OCI-LY1 (cell line): ENCODE measurements around the gene ACE2.

ENCODE experiments used
- H2AFZ ChIP-seq: fragments of 200-600 bp; sonication (generic), shearing (Covaris generic); 2 replicates; pipeline ENCODE4 v1.6.0; 2014; ENCODE audit warnings: antibody characterized with exemption, mild to moderate bottlenecking, low read length
- H3F3A ChIP-seq: fragments of 200-600 bp; sonication (generic), shearing (Covaris generic); 2 replicates; pipeline ENCODE4 v1.6.0; 2014; ENCODE audit warnings: mild to moderate bottlenecking, antibody characterized with exemption, low read length, moderate library complexity; ENCODE audit not compliant: insufficient read depth
- H3K27ac ChIP-seq: fragments of 200-600 bp; sonication (generic); 2 replicates; pipeline ENCODE4 v1.5.1; 2014; ENCODE audit warnings: low read length, mixed run types, mild to moderate bottlenecking, low read depth; ENCODE audit not compliant: poor library complexity, severe bottlenecking
- H3K27me3 ChIP-seq: fragments of 200-600 bp; sonication (generic); 2 replicates; pipeline ENCODE4 v1.6.0; 2014; ENCODE audit warnings: antibody characterized with exemption, mild to moderate bottlenecking, low read length, moderate library complexity; ENCODE audit not compliant: insufficient read depth
- H3K36me3 ChIP-seq: fragments of 200-600 bp; sonication (generic); 2 replicates; pipeline ENCODE4 v1.6.1; 2014; ENCODE audit warnings: mild to moderate bottlenecking, antibody characterized with exemption, low read length, moderate library complexity, mixed read lengths; ENCODE audit not compliant: insufficient read depth
- H3K4me1 ChIP-seq: fragments of 200-600 bp; sonication (generic); 2 replicates; pipeline ENCODE4 v1.5.1; 2014; ENCODE audit warnings: mild to moderate bottlenecking, low read length, moderate library complexity; ENCODE audit not compliant: insufficient read depth, severe bottlenecking
- H3K4me2 ChIP-seq: fragments of 200-600 bp; sonication (generic), shearing (Covaris generic); 2 replicates; pipeline ENCODE4 v1.6.1; 2014; ENCODE audit warnings: low read length
- H3K4me3 ChIP-seq: fragments of 200-600 bp; sonication (generic); 2 replicates; pipeline ENCODE4 v1.5.1; 2014; ENCODE audit warnings: low read length, low read depth, mild to moderate bottlenecking, mixed read lengths; ENCODE audit not compliant: poor library complexity, severe bottlenecking
- H3K79me2 ChIP-seq: fragments of 200-600 bp; shearing (Covaris generic); 2 replicates; pipeline ENCODE4 v1.6.1; 2016; ENCODE audit warnings: mixed run types, low read length, mixed read lengths; ENCODE audit not compliant: insufficient read depth
- H3K9ac ChIP-seq: fragments of 200-600 bp; sonication (generic), shearing (Covaris generic); 2 replicates; pipeline ENCODE4 v1.6.1; 2014; ENCODE audit warnings: mild to moderate bottlenecking, low read length, mixed read lengths
- H3K9me2 ChIP-seq: fragments of 200-600 bp; sonication (generic), shearing (Covaris generic); 2 replicates; pipeline ENCODE4 v1.6.1; 2014; ENCODE audit warnings: low read depth, mild to moderate bottlenecking, low read length, mixed read lengths
- H3K9me3 ChIP-seq: fragments of 200-600 bp; shearing (Covaris generic); 2 replicates; pipeline ENCODE4 v1.6.1; 2014; ENCODE audit warnings: low read length, mixed read lengths
- H4K20me1 ChIP-seq: fragments of 200-600 bp; sonication (generic), shearing (Covaris generic); 2 replicates; pipeline ENCODE4 v1.6.0; 2016; ENCODE audit warnings: mild to moderate bottlenecking, low read length; ENCODE audit not compliant: insufficient read depth
- EZH2 ChIP-seq: fragments of 200-600 bp; sonication (generic), shearing (Covaris generic); IDR thresholded peaks from 2 replicates; pipeline ENCODE4 v1.8.0; 2017; ENCODE audit warnings: borderline replicate concordance, mixed run types, mild to moderate bottlenecking, antibody characterized with exemption, low read length, moderate library complexity, mixed read lengths
- TF ChIP-seq, protein P1 (sequence below): fragments of 200-600 bp; sonication (generic), shearing (Covaris generic); IDR thresholded peaks from 2 replicates; pipeline ENCODE4 v1.5.1; 2017; ENCODE audit warnings: mild to moderate bottlenecking, antibody characterized with exemption, low read length, moderate library complexity, mixed read lengths

ACE2 gene

GRCh38 chrX:15549189-15550012, 51.4 kb downstream of the ACE2 start:
- Histone ChIP-seq H3K4me3 (no peak overlapping the region), H3K9me2 (no peaks in the 10 kb centered on the region), H3K4me1 (no peaks in the 10 kb centered on the region), H4K20me1 (no peaks in the 10 kb centered on the region), H3K36me3 (no peaks in the 10 kb centered on the region), H3F3A (no peaks in the 10 kb centered on the region), H2AFZ (no peak overlapping the region), H3K9me3 (no peaks in the 10 kb centered on the region), H3K27ac (no peak overlapping the region), H3K9ac (no peak overlapping the region), H3K79me2 (no peaks in the 10 kb centered on the region), H3K27me3 (no peaks in the 10 kb centered on the region), H3K4me2 (no peak overlapping the region)
- no peak for TF ChIP-seq EZH2

- Histone ChIP-seq H3K9me3 (no peaks in the 10 kb centered on the region), H3K4me2 (no peak overlapping the region), H3K79me2 (no peaks in the 10 kb centered on the region), H3K27me3 (no peaks in the 10 kb centered on the region), H3K27ac (no peak overlapping the region), H3F3A (no peaks in the 10 kb centered on the region), H2AFZ (no peak overlapping the region), H3K9ac (no peak overlapping the region), H3K4me3 (no peak overlapping the region), H3K4me1 (no peaks in the 10 kb centered on the region), H4K20me1 (no peaks in the 10 kb centered on the region), H3K9me2 (no peaks in the 10 kb centered on the region), H3K36me3 (no peaks in the 10 kb centered on the region)
- TF ChIP-seq, protein P1, sequence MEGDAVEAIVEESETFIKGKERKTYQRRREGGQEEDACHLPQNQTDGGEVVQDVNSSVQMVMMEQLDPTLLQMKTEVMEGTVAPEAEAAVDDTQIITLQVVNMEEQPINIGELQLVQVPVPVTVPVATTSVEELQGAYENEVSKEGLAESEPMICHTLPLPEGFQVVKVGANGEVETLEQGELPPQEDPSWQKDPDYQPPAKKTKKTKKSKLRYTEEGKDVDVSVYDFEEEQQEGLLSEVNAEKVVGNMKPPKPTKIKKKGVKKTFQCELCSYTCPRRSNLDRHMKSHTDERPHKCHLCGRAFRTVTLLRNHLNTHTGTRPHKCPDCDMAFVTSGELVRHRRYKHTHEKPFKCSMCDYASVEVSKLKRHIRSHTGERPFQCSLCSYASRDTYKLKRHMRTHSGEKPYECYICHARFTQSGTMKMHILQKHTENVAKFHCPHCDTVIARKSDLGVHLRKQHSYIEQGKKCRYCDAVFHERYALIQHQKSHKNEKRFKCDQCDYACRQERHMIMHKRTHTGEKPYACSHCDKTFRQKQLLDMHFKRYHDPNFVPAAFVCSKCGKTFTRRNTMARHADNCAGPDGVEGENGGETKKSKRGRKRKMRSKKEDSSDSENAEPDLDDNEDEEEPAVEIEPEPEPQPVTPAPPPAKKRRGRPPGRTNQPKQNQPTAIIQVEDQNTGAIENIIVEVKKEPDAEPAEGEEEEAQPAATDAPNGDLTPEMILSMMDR: no peak
- TF ChIP-seq EZH2: no peak
These were observed 53.4 kb downstream of the ACE2 start for GRCh38 chrX:15547356-15547755.

- no peak overlapping the region for H2AFZ ChIP-seq
- TF ChIP-seq EZH2: no peak
- TF ChIP-seq, protein P1: no peak
These were observed 54.0 kb downstream of the ACE2 start for GRCh38 chrX:15546745-15547144.

GRCh38 chrX:15530318-15530717, 70.4 kb downstream of the ACE2 start:
- Histone ChIP-seq H3F3A (no peaks in the 10 kb centered on the region), H3K27me3 (no peaks in the 10 kb centered on the region), H3K27ac (no peak overlapping the region), H3K9me2 (no peaks in the 10 kb centered on the region), H3K9me3 (no peaks in the 10 kb centered on the region), H3K4me2 (no peak overlapping the region), H3K79me2 (no peaks in the 10 kb centered on the region), H4K20me1 (no peaks in the 10 kb centered on the region), H3K4me1 (no peaks in the 10 kb centered on the region), H3K4me3 (no peak overlapping the region), H3K36me3 (no peaks in the 10 kb centered on the region), H3K9ac (no peak overlapping the region), H2AFZ (no peak overlapping the region)
- no peak for TF ChIP-seq EZH2
- TF ChIP-seq, protein P1: no peak

More at GRCh38 chrX:15546745-15547144, 54.0 kb downstream of the ACE2 start:
- H3K4me3 ChIP-seq: no peak overlapping the region
- no peaks in the 10 kb centered on the region for H4K20me1 ChIP-seq
- H3K36me3 ChIP-seq: no peaks in the 10 kb centered on the region
- no peak overlapping the region for H3K9ac ChIP-seq
- H3K27me3 ChIP-seq: no peaks in the 10 kb centered on the region
- H3F3A ChIP-seq: no peaks in the 10 kb centered on the region
- no peaks in the 10 kb centered on the region for H3K9me3 ChIP-seq
- H3K4me2 ChIP-seq: no peak overlapping the region
- H3K4me1 ChIP-seq: no peaks in the 10 kb centered on the region
- H3K79me2 ChIP-seq: no peaks in the 10 kb centered on the region
- H3K27ac ChIP-seq: no peak overlapping the region
- H3K9me2 ChIP-seq: no peaks in the 10 kb centered on the region
